Left colon (tissue), 2 donors: Measurements from ENCODE around the gene PTPRF. TPM values are rescaled to one million over a fixed set of nuclear protein-coding genes. Genes with fewer than 3 reads are reported as not detected.

Source experiments
- ATAC-seq: fragments of 200-7000 bp; cut with Tn5 transposase; one replicate; pipeline ENCODE4 v1.9.1; 2020; ENCODE audit warnings: mild to moderate bottlenecking, moderate library complexity
- DNase-seq, 2 donors: peaks; one replicate each; pipeline ENCODE4 v3.0.0-alpha.2; 2020
- intact Hi-C, 2 donors: fragments of 100-400 bp; cut with DNase I in 1 of 2; cut with micrococcal nuclease in 1 of 2; formaldehyde crosslinking; loops; one replicate each; pipeline versions ENCODE4 v1.11.2 to v1.14.0; 2022; cut with DNase I, micrococcal nuclease
- total RNA-seq, 2 donors: library from RNA; stranded (reverse); fragmentation: NEBNext Ultra II Directional; extraction: Animal tissue kit (Norgen Biotek cat#: 25700); gene quantifications; one replicate each; pipeline ENCODE4 v1.2.1, GENCODE V29; 2021
- donor health status: DM: no; HTN: no; CAD: no.
- donor health status: DM: yes; HTN: yes; CAD: no.

PTPRF gene
- total RNA-seq, 2 donors from 2014 or later = 514 to 671 TPM

- intact Hi-C loops = no loop called here
- DNase-seq (no peak), ATAC-seq (no peak)
These were observed 34.1 kb downstream of the PTPRF start for GRCh38 chr1:43564551-43565348.

- peak; percentile 82 for ATAC-seq
- peak in 1 of 2 donors; percentile 69 for DNase-seq
- intact Hi-C loops = no loop called here
These were observed 35.1 kb downstream of the PTPRF start for GRCh38 chr1:43565600-43566360.

- DNase-seq = no peak
- intact Hi-C loops = no loop called here
- ATAC-seq = no peak
These were observed 35.8 kb downstream of the PTPRF start for GRCh38 chr1:43566382-43567044.

- DNase-seq = no peak
- intact Hi-C loops = no loop called here
- no peak for ATAC-seq
These were observed 38.5 kb downstream of the PTPRF start for GRCh38 chr1:43569175-43569574.

- ATAC-seq (no peak), DNase-seq (no peak)
- intact Hi-C loops = no loop called here
These were observed 39.6 kb downstream of the PTPRF start for GRCh38 chr1:43570277-43570676.

- intact Hi-C loops = no loop called here
- DNase-seq (no peak), ATAC-seq (no peak)
These were observed 40.0 kb downstream of the PTPRF start for GRCh38 chr1:43570715-43571114.

- intact Hi-C loops = no loop called here
- no peak for DNase-seq
- ATAC-seq = peak; percentile 14
These were observed 41.4 kb downstream of the PTPRF start for GRCh38 chr1:43572084-43572483.

GRCh38 chr1:43572538-43572937, 41.9 kb downstream of the PTPRF start:
- ATAC-seq (no peak), DNase-seq (no peak)
- intact Hi-C loops = no loop called here

- DNase-seq (no peak), ATAC-seq (no peak)
- intact Hi-C loops = no loop called here
These were observed 42.5 kb downstream of the PTPRF start for GRCh38 chr1:43573066-43573800.

GRCh38 chr1:43576521-43576920, 45.8 kb downstream of the PTPRF start:
- DNase-seq (no peak), ATAC-seq (no peak)
- intact Hi-C loops = loop anchor here in 1 of 2 donors (5.0 kb wide), 1 partner anchor 49 kb away; no protein-coding TSS in a partner anchor

GRCh38 chr1:43577655-43578542, 47.2 kb downstream of the PTPRF start:
- intact Hi-C loops = loop anchor here in 1 of 2 donors (5.0 kb wide), 1 partner anchor 51 kb away; no protein-coding TSS in a partner anchor
- ATAC-seq (no peak), DNase-seq (no peak)

GRCh38 chr1:43580039-43580438, 49.4 kb downstream of the PTPRF start:
- intact Hi-C loops = no loop called here
- DNase-seq (no peak), ATAC-seq (no peak)

- ATAC-seq = peak; percentile 85
- intact Hi-C loops = no loop called here
These were observed 51.5 kb downstream of the PTPRF start for GRCh38 chr1:43582162-43582566.

GRCh38 chr1:43583058-43583457, 52.4 kb downstream of the PTPRF start:
- no peak for ATAC-seq
- no peak for DNase-seq
- intact Hi-C loops = no loop called here

More at GRCh38 chr1:43582162-43582566, 51.5 kb downstream of the PTPRF start:
- DNase-seq = peak; percentile 52 to 88

- intact Hi-C loops = no loop called here
- ATAC-seq (no peak), DNase-seq (no peak)
These were observed 53.5 kb downstream of the PTPRF start for GRCh38 chr1:43584204-43584603.

GRCh38 chr1:43585557-43585956, 54.9 kb downstream of the PTPRF start:
- DNase-seq = peak; percentile 41 to 42
- intact Hi-C loops = no loop called here
- ATAC-seq = peak; percentile 66

GRCh38 chr1:43586136-43586731, 55.6 kb downstream of the PTPRF start:
- no peak for DNase-seq
- ATAC-seq = no peak
- intact Hi-C loops = no loop called here

GRCh38 chr1:43587001-43587400, 56.3 kb downstream of the PTPRF start:
- intact Hi-C loops = no loop called here
- no peak for ATAC-seq
- DNase-seq = no peak
